ENCODE data around the gene KLF8.

The KLF8 gene

GRCh38 chrX:56278692-56279091, 46.5 kb downstream of the KLF8 start:
- ATAC-seq = no peak
- TF ChIP-seq GLIS3 (CRISPR knock-in tag; IDR thresholded peaks at IDR 0.05) (no peak), TOX (CRISPR knock-in tag; IDR thresholded peaks at IDR 0.05; ENCODE audit: borderline replicate concordance) (no peak), TSHZ2 (CRISPR knock-in tag; IDR thresholded peaks at IDR 0.05) (no peak), ESRRG (CRISPR knock-in tag; IDR thresholded peaks at IDR 0.05) (no peak), ZNF70 (CRISPR knock-in tag; IDR thresholded peaks at IDR 0.05) (no peak), ZC3H10 (CRISPR knock-in tag; IDR thresholded peaks at IDR 0.05) (no peak), CSDC2 (CRISPR knock-in tag; IDR thresholded peaks at IDR 0.05) (no peak), ARNTL (CRISPR knock-in tag; IDR thresholded peaks at IDR 0.05; ENCODE audit: borderline replicate concordance, low read depth) (no peak), BACH2 (CRISPR knock-in tag; IDR thresholded peaks at IDR 0.05; ENCODE audit: borderline replicate concordance) (no peak), PATZ1 (CRISPR knock-in tag; IDR thresholded peaks at IDR 0.05; ENCODE audit: borderline replicate concordance) (no peak), ZNF565 (CRISPR knock-in tag; conservative IDR thresholded peaks at IDR 0.05; ENCODE audit: low read depth) (no peak), TCF4 (CRISPR knock-in tag; IDR thresholded peaks at IDR 0.05; ENCODE audit: borderline replicate concordance) (no peak)
- TF ChIP-seq, protein P1, sequence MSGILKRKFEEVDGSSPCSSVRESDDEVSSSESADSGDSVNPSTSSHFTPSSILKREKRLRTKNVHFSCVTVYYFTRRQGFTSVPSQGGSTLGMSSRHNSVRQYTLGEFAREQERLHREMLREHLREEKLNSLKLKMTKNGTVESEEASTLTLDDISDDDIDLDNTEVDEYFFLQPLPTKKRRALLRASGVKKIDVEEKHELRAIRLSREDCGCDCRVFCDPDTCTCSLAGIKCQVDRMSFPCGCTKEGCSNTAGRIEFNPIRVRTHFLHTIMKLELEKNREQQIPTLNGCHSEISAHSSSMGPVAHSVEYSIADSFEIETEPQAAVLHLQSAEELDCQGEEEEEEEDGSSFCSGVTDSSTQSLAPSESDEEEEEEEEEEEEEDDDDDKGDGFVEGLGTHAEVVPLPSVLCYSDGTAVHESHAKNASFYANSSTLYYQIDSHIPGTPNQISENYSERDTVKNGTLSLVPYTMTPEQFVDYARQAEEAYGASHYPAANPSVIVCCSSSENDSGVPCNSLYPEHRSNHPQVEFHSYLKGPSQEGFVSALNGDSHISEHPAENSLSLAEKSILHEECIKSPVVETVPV (CRISPR knock-in tag; IDR thresholded peaks at IDR 0.05) = no peak

DNA sequence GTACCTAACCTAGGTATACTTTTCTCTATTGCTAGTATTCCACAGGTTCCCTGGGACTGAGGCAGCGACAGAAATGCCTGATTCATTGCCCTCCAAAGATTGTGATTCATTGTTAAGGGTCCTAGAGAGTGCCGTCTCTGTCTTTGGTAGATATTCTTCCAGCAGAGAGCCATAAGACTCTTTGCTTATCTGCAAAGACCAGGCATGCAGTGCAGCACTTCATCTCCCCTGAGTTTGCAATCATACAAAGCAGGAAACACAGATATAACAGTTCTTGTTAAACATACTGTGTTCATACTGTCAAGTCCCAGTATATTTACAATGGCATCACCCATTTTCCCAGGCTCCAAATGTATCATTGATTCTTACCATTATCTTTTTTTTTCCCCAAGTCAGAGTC, 47.7 kb downstream of the KLF8 start:
- no peak for TF ChIP-seq ISL1 (CRISPR knock-in tag; IDR thresholded peaks at IDR 0.05)
- TF ChIP-seq OSR1 (CRISPR knock-in tag; IDR thresholded peaks at IDR 0.05) = no peak
- no peak for TF ChIP-seq CREB5 (CRISPR knock-in tag; IDR thresholded peaks at IDR 0.05; ENCODE audit: low read depth)
- TF ChIP-seq ZFP3 (CRISPR knock-in tag; IDR thresholded peaks at IDR 0.05) = no peak
- no peak for TF ChIP-seq TSHZ2 (CRISPR knock-in tag; IDR thresholded peaks at IDR 0.05)
- no peak for TF ChIP-seq CSDC2 (CRISPR knock-in tag; IDR thresholded peaks at IDR 0.05)
- TF ChIP-seq ZNF70 (CRISPR knock-in tag; IDR thresholded peaks at IDR 0.05) = no peak
- TF ChIP-seq ZNF8 (CRISPR knock-in tag; IDR thresholded peaks at IDR 0.05) = no peak
- no peak for TF ChIP-seq TCF4 (CRISPR knock-in tag; IDR thresholded peaks at IDR 0.05; ENCODE audit: borderline replicate concordance)
- no peak for TF ChIP-seq GLIS3 (CRISPR knock-in tag; IDR thresholded peaks at IDR 0.05)
- TF ChIP-seq, protein P2, sequence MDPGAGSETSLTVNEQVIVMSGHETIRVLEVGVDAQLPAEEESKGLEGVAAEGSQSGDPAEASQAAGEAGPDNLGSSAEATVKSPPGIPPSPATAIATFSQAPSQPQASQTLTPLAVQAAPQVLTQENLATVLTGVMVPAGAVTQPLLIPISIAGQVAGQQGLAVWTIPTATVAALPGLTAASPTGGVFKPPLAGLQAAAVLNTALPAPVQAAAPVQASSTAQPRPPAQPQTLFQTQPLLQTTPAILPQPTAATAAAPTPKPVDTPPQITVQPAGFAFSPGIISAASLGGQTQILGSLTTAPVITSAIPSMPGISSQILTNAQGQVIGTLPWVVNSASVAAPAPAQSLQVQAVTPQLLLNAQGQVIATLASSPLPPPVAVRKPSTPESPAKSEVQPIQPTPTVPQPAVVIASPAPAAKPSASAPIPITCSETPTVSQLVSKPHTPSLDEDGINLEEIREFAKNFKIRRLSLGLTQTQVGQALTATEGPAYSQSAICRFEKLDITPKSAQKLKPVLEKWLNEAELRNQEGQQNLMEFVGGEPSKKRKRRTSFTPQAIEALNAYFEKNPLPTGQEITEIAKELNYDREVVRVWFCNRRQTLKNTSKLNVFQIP (CRISPR knock-in tag; IDR thresholded peaks at IDR 0.05; ENCODE audit: borderline replicate concordance, low read depth) = no peak
- no peak for ATAC-seq
